ENCODE measurements around the gene SEMA5A.

SEMA5A gene

GRCh38 chr5:9314558-9314957, 231.3 kb downstream of the SEMA5A start:
- no peak for DNase-seq

DNA sequence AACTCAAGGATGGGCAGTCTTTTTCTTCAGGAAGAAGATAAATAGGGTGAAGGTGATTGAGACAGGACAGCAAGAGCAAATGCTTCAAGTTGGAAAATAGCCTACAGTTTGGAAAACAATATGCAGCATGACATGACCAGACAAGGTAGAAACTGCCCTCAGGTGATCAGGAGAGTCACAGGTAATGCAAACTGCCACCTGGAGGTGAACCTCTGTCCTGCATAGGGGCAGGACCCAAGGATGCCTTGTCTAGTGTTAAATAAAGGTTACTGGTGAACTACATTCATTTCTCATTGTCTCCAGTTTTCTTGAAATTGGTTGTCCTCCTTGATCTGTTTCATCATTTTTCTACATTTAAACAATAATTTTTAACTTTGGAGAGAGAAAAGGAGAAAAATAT, 232.1 kb downstream of the SEMA5A start:
- DNase-seq: no peak

GRCh38 chr5:9307150-9307549, 238.7 kb downstream of the SEMA5A start:
- no peak for DNase-seq

DNA sequence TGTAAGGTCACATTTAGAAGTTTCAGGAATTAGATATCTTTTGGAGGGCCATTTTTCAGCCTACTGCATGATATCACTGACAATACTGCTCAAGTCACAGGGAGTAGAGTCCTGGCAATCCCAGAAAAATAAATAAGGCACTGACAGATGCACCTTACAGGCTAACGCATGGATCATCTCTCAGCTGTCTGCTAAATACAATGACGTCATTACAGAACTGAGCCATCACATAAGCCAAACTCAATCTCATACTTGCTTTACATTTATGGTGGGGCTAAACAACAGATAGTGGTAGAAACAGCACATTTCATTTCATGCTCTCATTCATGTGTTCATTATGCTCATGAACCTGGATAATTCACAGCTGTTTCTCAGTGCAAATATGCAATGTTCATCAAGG, 243.7 kb downstream of the SEMA5A start:
- no peak for DNase-seq

- DNase-seq: no peak
These were observed 244.7 kb downstream of the SEMA5A start for GRCh38 chr5:9301200-9301599.

GRCh38 chr5:9297134-9297533, 248.7 kb downstream of the SEMA5A start:
- DNase-seq: no peak

GRCh38 chr5:9295466-9295801, 250.4 kb downstream of the SEMA5A start:
- DNase-seq: no peak

DNA sequence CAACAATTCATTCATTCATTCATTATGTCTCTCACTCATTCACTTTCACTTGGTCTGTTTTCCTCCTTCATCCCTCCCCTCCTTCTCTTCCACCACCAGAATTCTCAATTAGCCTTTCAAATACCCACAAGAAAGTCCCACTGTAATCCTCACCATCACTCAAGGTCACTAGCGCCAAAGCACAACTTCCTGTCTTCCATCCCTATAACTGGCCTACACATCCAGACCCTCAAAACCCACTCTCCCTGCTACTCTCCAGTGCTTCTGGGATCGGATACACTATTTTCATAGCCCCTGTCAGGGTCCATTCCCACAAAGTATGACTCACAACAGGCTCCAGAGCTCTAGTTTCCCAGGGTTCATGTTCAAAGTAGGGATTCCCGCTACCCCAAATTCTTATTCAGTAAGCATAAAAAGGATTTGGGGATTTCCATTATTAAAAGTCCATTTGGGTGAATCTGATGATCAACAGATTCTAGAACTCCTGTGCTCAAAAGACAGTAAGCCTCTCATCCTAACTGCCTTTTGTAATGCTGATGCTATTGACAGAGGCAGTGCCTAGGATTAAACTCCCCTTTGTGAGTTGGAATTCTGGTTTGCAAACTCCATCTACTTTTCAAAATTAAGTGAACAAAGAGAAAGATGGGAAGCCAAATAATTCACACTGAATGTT, 250.9 kb downstream of the SEMA5A start:
- DNase-seq: no peak

GRCh38 chr5:9288234-9288633, 257.6 kb downstream of the SEMA5A start:
- no peak for DNase-seq

GRCh38 chr5:9284781-9285307, 261.0 kb downstream of the SEMA5A start:
- DNase-seq: no peak

- DNase-seq: no peak
These were observed 261.6 kb downstream of the SEMA5A start for GRCh38 chr5:9284272-9284671.

DNA sequence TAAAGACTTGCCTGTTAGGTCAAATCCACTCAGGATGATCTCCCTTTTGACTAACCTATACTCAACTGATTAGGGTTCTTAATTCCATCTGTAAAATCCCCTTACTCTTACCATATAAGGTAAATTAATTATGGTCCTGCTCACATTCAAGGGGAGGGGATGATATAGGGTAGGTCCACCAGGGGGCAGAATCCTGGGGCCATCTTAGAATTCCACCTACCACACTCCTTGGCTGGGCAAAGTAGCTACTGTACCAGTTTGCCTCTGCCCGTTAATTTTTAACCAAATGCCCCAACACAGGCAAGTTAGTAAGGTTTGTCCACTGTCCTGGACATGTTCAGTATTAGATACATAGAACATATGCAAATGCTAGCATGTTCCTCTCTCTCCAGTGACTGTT, 262.4 kb downstream of the SEMA5A start:
- DNase-seq: no peak

- no peak for DNase-seq
These were observed 262.9 kb downstream of the SEMA5A start for GRCh38 chr5:9283021-9283420.

GRCh38 chr5:9282211-9282610, 263.7 kb downstream of the SEMA5A start:
- DNase-seq: no peak

GRCh38 chr5:9279774-9280173, 266.1 kb downstream of the SEMA5A start:
- DNase-seq: no peak

GRCh38 chr5:9278921-9279603, 266.8 kb downstream of the SEMA5A start:
- DNase-seq: no peak

- DNase-seq: no peak
These were observed 276.9 kb downstream of the SEMA5A start for GRCh38 chr5:9269014-9269413.

DNA sequence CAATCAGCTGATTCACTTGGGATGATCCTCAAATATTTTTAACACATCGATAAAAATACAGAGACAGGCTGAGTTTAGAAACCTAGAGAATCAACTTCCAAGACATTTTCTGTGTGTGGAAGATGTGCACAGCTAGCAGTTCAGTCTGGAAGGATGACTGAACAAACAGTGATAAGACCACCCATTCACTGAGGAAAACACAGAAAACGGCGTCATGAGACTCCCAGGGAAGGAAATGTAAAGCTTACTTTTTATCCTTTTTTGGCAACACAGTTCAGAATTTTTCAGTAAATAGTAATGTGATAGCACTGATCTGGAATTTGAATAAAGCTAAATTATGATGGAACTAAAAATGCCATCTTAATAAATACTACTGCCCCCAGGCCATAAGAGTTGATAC, 277.6 kb downstream of the SEMA5A start:
- DNase-seq: no peak

- DNase-seq: no peak
These were observed 280.2 kb downstream of the SEMA5A start for GRCh38 chr5:9265441-9266287.

DNA sequence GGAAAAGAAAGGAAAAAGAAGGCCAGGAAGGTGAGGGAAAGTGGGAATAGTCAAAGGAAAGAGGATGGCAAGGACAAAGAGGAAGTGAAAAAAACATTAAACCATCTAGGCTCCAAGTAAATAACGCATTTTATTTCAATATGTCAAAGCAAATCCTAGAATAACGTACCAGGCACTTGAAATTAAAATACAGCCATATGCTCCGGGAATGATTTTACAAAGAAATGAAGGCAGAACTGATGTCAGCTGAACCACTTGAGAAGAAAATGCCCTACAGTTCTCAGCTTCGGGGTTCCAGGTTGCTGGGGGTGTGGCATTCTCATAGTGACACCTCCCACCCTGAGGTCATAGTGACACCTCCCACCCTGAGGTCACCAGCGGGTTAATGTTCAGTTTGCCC, 281.6 kb downstream of the SEMA5A start:
- no peak for DNase-seq

DNA sequence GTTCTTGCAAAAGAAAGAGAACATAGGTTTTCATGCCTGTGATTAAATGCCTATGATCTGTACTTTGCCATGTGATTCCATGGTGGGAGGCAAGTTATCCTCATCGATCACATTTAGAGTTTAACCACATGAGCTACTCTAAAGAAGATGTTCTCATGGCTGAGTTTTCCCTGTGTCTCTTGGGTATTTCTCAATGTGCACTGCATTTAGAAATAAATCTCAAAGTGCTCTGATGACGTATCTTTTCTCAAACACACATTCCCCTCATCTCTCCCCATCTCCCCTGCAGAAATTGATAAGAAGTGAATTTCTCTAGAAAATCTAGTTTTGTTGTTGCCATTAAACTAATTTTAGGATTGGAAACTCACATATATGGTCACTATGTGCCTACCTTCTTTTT, 282.2 kb downstream of the SEMA5A start:
- no peak for DNase-seq

DNA sequence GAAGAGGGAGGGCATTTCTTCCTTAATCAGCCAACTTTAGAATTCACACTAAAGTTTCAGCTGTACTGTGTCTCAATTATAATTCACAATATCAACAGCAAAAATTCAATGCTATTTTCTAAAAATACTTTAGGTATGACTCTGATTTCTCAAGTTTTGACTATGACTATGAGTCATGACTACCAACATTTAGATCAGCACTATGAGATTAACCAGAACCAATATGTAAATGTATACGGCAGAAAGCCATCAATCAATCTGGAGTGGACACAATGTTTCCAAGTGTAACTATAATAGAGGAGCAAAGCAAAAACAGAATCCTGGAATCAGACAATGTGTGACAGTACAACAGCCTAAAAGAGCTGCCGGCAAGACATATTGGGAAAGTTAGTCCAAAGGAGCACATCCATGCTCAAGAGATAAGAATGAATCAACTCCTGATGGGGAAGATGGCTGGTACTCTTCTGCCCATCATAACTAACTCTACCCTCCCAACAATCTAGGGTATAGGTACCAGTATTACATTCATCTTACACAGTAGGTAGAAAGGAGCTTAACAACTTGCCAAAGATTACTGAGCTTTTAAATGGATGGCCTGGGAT, 294.4 kb downstream of the SEMA5A start:
- no peak for DNase-seq

DNA sequence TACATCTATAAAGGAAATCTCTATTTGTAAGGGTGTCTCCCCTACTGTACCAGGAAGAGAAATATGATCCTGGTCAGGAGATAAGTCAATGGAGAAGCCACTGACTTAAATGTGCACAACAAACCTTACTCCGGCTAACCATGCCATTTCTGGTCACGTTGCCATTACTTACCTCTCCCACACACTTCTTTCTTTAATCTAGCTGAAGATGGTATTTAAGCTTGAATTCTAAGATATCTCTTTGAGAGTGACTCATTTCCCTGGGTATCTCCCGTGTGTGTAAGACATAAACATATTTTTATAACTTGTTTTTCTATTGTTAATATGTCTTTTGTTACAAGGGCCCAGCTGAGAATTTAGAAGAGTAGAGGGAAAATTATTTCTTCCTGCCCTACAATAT, 296.6 kb downstream of the SEMA5A start:
- DNase-seq: no peak

Measured in bone marrow (tissue), 2 donors.